Measurements from ENCODE around the gene PRPS1L1.

The PRPS1L1 gene

DNA sequence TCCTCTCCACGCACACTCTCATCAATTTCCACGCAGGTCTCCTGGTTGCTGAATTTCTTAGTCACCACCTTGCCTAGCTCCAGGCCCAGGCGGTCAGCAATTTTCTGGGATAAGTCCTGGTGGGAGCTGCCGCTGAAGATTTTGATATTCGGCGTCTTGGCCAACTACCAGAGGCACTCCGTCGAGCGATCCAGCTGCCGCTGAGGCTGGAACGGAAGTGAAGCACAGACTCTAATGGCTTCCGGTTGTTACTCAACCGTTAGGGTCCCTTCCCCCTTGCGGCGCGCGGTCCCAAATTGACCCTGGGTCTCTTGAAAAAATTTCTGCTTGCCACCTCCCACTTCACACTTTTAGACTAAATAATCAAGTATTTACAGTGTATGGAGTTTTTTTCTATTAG lies at the start of gene PRPS1L1:
Gene PRPS1L1, minus strand, starts transcription at position 219 of the 400 bp plus-strand sequence.
- TF ChIP-seq, protein P1, sequence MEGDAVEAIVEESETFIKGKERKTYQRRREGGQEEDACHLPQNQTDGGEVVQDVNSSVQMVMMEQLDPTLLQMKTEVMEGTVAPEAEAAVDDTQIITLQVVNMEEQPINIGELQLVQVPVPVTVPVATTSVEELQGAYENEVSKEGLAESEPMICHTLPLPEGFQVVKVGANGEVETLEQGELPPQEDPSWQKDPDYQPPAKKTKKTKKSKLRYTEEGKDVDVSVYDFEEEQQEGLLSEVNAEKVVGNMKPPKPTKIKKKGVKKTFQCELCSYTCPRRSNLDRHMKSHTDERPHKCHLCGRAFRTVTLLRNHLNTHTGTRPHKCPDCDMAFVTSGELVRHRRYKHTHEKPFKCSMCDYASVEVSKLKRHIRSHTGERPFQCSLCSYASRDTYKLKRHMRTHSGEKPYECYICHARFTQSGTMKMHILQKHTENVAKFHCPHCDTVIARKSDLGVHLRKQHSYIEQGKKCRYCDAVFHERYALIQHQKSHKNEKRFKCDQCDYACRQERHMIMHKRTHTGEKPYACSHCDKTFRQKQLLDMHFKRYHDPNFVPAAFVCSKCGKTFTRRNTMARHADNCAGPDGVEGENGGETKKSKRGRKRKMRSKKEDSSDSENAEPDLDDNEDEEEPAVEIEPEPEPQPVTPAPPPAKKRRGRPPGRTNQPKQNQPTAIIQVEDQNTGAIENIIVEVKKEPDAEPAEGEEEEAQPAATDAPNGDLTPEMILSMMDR (conservative IDR thresholded peaks at IDR 0.05; ENCODE audit: low read length), result no peak
- no peak for DNase-seq (ENCODE audit: low read depth)
- H3K4me3 ChIP-seq (ENCODE audit: low read length), result no peak within 1 kb of the TSS

DNA sequence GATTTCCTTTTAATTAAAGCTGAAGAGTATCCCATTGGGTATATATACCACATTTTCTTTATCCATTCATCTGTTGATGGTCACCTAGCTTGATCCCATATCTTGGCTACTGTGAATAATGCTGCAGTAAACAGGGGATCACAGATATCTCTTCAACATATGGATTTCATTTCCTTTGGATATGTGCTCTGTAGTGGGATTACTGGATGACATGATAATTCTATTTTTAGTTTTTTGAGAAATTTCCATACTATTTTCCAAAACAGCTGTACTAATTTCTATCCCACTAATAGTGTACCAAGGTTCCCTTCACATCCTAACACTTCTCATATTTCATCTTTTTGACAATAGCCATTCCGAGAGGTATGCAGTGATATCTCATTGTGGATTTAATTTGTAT lies 48.8 kb upstream of the PRPS1L1 start:
- no peak overlapping the region for H3K4me3 ChIP-seq (ENCODE audit: low read length)
- DNase-seq (ENCODE audit: low read depth), result no peak
- TF ChIP-seq, protein P1 (conservative IDR thresholded peaks at IDR 0.05; ENCODE audit: low read length), result no peak

DNA sequence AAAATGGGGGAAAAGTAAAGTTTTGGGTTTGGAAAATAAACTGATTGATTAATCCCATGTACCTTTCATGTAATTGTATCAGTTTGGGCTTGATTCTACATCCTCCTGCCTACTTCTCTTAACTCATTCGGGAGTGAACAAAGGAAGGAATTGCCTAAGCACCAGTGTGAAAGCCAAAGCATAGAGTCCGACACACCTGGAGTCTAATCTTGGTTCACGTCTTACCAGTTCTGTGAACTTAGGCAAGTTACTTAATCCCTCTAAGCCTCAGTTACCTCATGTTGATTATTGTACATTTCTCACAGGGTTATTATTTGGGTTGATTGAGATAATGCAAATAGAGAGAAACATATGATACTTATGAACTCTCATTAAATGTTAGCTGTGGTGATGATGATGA lies 41.1 kb upstream of the PRPS1L1 start:
- DNase-seq (ENCODE audit: low read depth), result no peak
- H3K4me3 ChIP-seq (ENCODE audit: low read length), result no peak overlapping the region
- TF ChIP-seq, protein P1 (conservative IDR thresholded peaks at IDR 0.05; ENCODE audit: low read length), result no peak

DNA sequence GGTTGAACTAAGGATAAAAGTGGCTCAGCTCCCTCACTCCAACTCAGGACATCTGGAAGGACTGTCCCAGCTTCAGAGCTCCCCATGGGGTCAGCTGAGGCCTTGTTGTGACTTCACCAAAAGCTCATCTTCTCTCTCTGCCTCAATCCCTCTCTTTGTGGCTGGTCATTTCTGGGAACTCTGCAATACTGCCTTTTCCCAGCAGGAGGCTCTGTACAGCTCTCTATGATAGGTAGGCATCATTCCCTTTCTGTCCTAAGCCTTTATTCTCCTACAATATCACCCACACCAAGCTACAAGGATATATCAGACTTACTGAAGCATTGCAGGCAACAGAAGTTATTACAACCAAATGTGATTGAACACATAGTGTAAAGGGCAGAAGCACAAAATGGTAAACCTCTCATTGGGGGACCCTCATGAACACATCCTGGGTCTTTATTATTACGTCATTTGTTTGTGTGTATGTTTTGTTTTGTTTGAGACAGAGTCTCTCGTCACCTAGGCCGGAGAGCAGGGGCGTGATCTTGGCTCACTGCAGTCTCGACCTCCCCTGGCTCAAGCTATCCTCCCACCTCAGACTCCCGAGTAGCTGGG lies 36.7 kb upstream of the PRPS1L1 start:
- H3K4me3 ChIP-seq (ENCODE audit: low read length), result no peak overlapping the region
- peak; percentile 5 for DNase-seq (ENCODE audit: low read depth)
- TF ChIP-seq, protein P1 (conservative IDR thresholded peaks at IDR 0.05; ENCODE audit: low read length), result peak; percentile 63

DNA sequence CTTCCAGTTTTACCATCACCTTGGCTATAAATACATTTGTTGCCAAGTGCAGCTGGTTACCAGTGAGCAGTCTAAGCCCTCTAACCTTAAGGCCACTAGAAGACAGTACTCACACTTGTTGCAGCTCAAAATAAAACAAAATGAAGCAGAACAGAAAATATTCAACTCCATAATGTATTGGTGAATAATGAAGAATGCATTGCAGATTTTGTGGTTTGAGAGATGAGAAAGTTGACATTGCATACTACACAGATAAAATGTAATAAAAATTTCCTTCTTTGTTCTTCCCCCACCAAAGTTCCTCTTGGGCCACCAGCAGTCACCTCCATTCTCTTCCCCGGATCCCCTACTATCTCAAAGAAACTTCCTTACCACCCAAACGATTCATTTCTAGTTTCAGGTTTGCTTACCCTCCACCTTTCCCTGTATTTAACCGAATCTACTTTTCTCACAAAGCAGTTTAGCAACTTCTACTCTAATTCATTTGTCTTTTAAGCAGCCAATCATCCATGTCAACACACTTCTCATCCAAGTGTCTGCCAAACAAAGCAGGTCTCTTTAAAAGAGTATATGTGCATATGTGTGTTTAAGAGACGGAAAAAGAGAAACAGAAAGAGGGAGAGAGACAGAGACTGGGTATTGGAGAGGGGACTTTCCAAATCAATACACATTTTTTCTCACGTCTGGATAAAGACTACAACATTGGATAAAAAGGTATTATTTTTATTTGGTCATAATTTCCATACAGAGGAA lies 35.7 kb upstream of the PRPS1L1 start:
- DNase-seq (ENCODE audit: low read depth), result no peak
- no peak overlapping the region for H3K4me3 ChIP-seq (ENCODE audit: low read length)
- TF ChIP-seq, protein P1 (conservative IDR thresholded peaks at IDR 0.05; ENCODE audit: low read length), result no peak

DNA sequence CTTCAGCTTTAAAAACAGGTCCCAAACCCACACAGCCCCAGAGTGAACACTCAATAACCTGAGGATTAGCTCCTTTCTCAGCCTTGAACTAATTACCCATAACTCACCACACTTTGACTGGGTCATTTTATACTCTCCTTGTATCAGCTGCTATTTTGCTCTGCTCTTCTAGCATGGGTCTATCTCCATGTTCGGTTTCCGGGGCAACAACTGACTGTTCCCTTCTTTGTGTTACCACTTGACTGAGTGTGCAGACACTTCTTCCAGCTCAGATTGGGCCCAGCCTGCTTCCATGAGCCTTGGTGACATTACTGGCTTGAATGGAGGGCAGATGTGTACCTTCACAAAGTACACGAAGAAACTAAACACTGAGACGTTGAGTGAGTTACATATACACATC lies 31.5 kb upstream of the PRPS1L1 start:
- TF ChIP-seq, protein P1 (conservative IDR thresholded peaks at IDR 0.05; ENCODE audit: low read length), result no peak
- DNase-seq (ENCODE audit: low read depth), result no peak
- H3K4me3 ChIP-seq (ENCODE audit: low read length), result no peak overlapping the region

DNA sequence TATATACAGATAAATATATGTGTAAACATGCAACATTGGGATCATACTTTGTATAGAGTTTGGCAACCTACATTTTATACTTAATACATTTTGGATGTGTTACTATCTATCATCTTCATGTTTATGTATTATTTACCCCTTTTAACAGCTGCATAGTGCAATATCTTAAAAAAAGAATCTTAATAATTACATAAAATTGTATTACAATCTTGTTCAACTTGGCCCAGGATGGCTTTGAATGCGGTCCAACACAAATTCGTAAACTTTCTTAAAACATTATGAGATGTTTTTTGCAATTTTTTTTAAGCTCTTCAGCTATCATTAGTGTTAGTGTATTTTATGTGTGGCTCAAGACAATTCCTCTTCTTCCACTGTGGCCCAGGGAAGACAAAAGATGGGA lies 26.3 kb upstream of the PRPS1L1 start:
- no peak overlapping the region for H3K4me3 ChIP-seq (ENCODE audit: low read length)
- TF ChIP-seq, protein P1 (conservative IDR thresholded peaks at IDR 0.05; ENCODE audit: low read length), result no peak
- no peak for DNase-seq (ENCODE audit: low read depth)

Measured in AG10803 (cell line).